H1 (cell line): ENCODE data around the gene DBX1. TPM values are rescaled to one million over a fixed set of nuclear protein-coding genes. Genes with fewer than 3 reads are reported as not detected.

Source experiments
- CTCF ChIA-PET: fragments of 300-600 bp; sonication (Branson Sonifier 250); formaldehyde crosslinking; loops from one replicate; lab custom pipeline; 2021; ENCODE audit not compliant: partially characterized antibody; lab: Charles Lee
- POLR2A ChIA-PET: fragments of 300-600 bp; sonication (Branson Sonifier 250); formaldehyde crosslinking; loops from one replicate; lab custom pipeline; 2021; ENCODE audit warnings: inconsistent platforms; ENCODE audit not compliant: partially characterized antibody; lab: Charles Lee
- DNase-seq, 2 experiments: peaks; one replicate each; pipeline versions ENCODE4 v3.0.0 to v3.0.0-alpha.2; 2010 to 2022; ENCODE audit warnings: low spot score in 2 of 2, low read depth in 1 of 2, mixed read lengths in 1 of 2
- FAIRE-seq: peaks from 2 replicates; lab custom pipeline; 2011; peaks lifted over from hg19 to GRCh38; lab: Jason Lieb, UNC
- H2AFZ ChIP-seq: 2 replicates; pipeline ENCODE4 v1.8.1; 2012; ENCODE audit warnings: low read length, inconsistent platforms
- H2AK5ac ChIP-seq: 2 replicates; pipeline ENCODE4 v1.6.1; 2013; ENCODE audit warnings: low read depth, low read length
- H2BK120ac ChIP-seq: replicated peaks from 2 replicates; pipeline ENCODE3; 2013; ENCODE audit warnings: low read depth, low read length, inconsistent platforms
- H2BK12ac ChIP-seq: 2 replicates; pipeline ENCODE4 v1.6.1; 2013; ENCODE audit warnings: low read depth, low read length
- H2BK15ac ChIP-seq: 2 replicates; pipeline ENCODE4 v1.6.1; 2013; ENCODE audit warnings: low read length
- H2BK20ac ChIP-seq: 2 replicates; pipeline ENCODE4 v1.6.1; 2013; ENCODE audit warnings: low read length
- H2BK5ac ChIP-seq: 2 replicates; pipeline ENCODE4 v1.6.1; 2013; ENCODE audit warnings: low read depth, low read length
- H3K14ac ChIP-seq: 2 replicates; pipeline ENCODE4 v1.6.1; 2013; ENCODE audit warnings: inconsistent platforms; ENCODE audit not compliant: insufficient read length
- H3K18ac ChIP-seq: 2 replicates; pipeline ENCODE4 v1.6.1; 2013; ENCODE audit warnings: low read length; ENCODE audit errors: extremely low read depth
- H3K23ac ChIP-seq: 2 replicates; pipeline ENCODE4 v1.6.1; 2013; ENCODE audit warnings: inconsistent platforms; ENCODE audit not compliant: insufficient read length
- H3K23me2 ChIP-seq: 2 replicates; pipeline ENCODE4 v1.6.1; 2013; ENCODE audit warnings: low read depth, low read length
- H3K27ac ChIP-seq: 2 replicates; pipeline ENCODE4 v1.6.1; 2011; ENCODE audit warnings: low read depth, low read length, inconsistent platforms
- H3K27me3 ChIP-seq, 4 experiments: replicated peaks in 1 of 4; 1 replicate in 1 of 4; 2 replicates in 3 of 4; pipeline versions ENCODE4 v1.6.1 to v1.8.1; 2011 to 2013; ENCODE audit warnings: low read length in 3 of 4, mild to moderate bottlenecking in 3 of 4, inconsistent platforms in 2 of 4, mixed read lengths in 2 of 4, moderate library complexity in 1 of 4; ENCODE audit not compliant: control insufficient read depth in 3 of 4, insufficient read depth in 3 of 4; ENCODE audit errors: extremely low read depth in 1 of 4
- H3K36me3 ChIP-seq, 4 experiments: 2 replicates each; pipeline versions ENCODE4 v1.6.1 to v1.8.1; 2011 to 2013; ENCODE audit warnings: mild to moderate bottlenecking in 4 of 4, low read length in 3 of 4, moderate library complexity in 2 of 4, control low read depth in 1 of 4, inconsistent platforms in 1 of 4; ENCODE audit not compliant: insufficient read depth in 4 of 4, control insufficient read depth in 2 of 4
- H3K4ac ChIP-seq: replicated peaks from 2 replicates; pipeline ENCODE3; 2013; ENCODE audit warnings: low read length, low read depth, mixed read lengths, inconsistent platforms; ENCODE audit not compliant: insufficient read length
- H3K4me1 ChIP-seq, 4 experiments: replicated peaks in 1 of 4; 1 replicate in 1 of 4; 2 replicates in 3 of 4; pipeline versions ENCODE4 v1.6.1 to v1.8.1; 2011 to 2013; ENCODE audit warnings: low read length in 3 of 4, inconsistent platforms in 2 of 4, mixed read lengths in 1 of 4; ENCODE audit not compliant: insufficient read depth in 4 of 4, control insufficient read depth in 3 of 4
- H3K4me2 ChIP-seq, 2 experiments: 2 replicates each; pipeline versions ENCODE4 v1.6.1 to v1.8.1; 2011 to 2013; ENCODE audit warnings: low read depth in 2 of 2, low read length in 2 of 2, control low read depth in 1 of 2, inconsistent platforms in 1 of 2, mild to moderate bottlenecking in 1 of 2; ENCODE audit not compliant: insufficient read depth in 1 of 2
- H3K4me3 ChIP-seq, 4 experiments: fragments of 200-600, 300-600 bp in 1 of 4; sonication (generic), shearing (Covaris generic), sonication (Bioruptor Twin) in 1 of 4; 2 replicates each; pipeline versions ENCODE4 v1.5.1 to v1.8.1; 2011 to 2016; ENCODE audit warnings: low read length in 4 of 4, low read depth in 3 of 4, control low read depth in 2 of 4, inconsistent platforms in 2 of 4, mild to moderate bottlenecking in 2 of 4, mixed read lengths in 1 of 4, moderate library complexity in 1 of 4; ENCODE audit not compliant: insufficient read depth in 2 of 4; ENCODE audit errors: extremely low read depth in 1 of 4
- H3K56ac ChIP-seq: replicated peaks from 2 replicates; pipeline ENCODE3; 2013; ENCODE audit warnings: low read depth, mild to moderate bottlenecking, mixed read lengths, low read length, inconsistent platforms; ENCODE audit not compliant: insufficient read length
- H3K79me1 ChIP-seq: 2 replicates; pipeline ENCODE4 v1.6.1; 2013; ENCODE audit warnings: low read depth, low read length, control low read depth
- H3K79me2 ChIP-seq, 2 experiments: 2 replicates each; pipeline versions ENCODE4 v1.6.1 to v1.8.1; 2012 to 2013; ENCODE audit warnings: low read length in 2 of 2, mild to moderate bottlenecking in 2 of 2, inconsistent platforms in 1 of 2; ENCODE audit not compliant: insufficient read depth in 2 of 2, control insufficient read depth in 1 of 2
- H3K9ac ChIP-seq, 4 experiments: replicated peaks in 1 of 4; 1 replicate in 1 of 4; 2 replicates in 3 of 4; pipeline versions ENCODE4 v1.6.1 to v1.8.1; 2011 to 2013; ENCODE audit warnings: low read depth in 3 of 4, low read length in 3 of 4, control low read depth in 2 of 4, mild to moderate bottlenecking in 2 of 4, moderate library complexity in 2 of 4, inconsistent platforms in 1 of 4; ENCODE audit errors: extremely low read depth in 1 of 4
- H3K9me3 ChIP-seq, 2 experiments: 2 replicates each; pipeline versions ENCODE4 v1.6.1 to v1.8.1; 2012 to 2013; ENCODE audit warnings: mild to moderate bottlenecking in 2 of 2, moderate library complexity in 2 of 2, control low read depth in 1 of 2, inconsistent platforms in 1 of 2, low read depth in 1 of 2, low read length in 1 of 2, mixed read lengths in 1 of 2; ENCODE audit not compliant: insufficient read depth in 2 of 2
- H4K20me1 ChIP-seq, 2 experiments: replicated peaks in 1 of 2; 2 replicates each; pipeline versions ENCODE3 to v1.8.1; 2011 to 2013; ENCODE audit warnings: inconsistent platforms in 2 of 2, low read length in 2 of 2, mild to moderate bottlenecking in 1 of 2; ENCODE audit not compliant: insufficient read depth in 2 of 2, control insufficient read depth in 1 of 2
- H4K5ac ChIP-seq: 2 replicates; pipeline ENCODE4 v1.6.1; 2013; ENCODE audit warnings: low read length, low read depth, mixed read lengths, inconsistent platforms; ENCODE audit not compliant: insufficient read length
- H4K8ac ChIP-seq: 2 replicates; pipeline ENCODE4 v1.8.0; 2013; ENCODE audit warnings: mild to moderate bottlenecking, moderate library complexity, low read length, inconsistent platforms; ENCODE audit not compliant: insufficient read depth; ENCODE audit errors: extremely low read depth
- H4K91ac ChIP-seq: replicated peaks from 2 replicates; pipeline ENCODE3; 2013; ENCODE audit warnings: low read length, mixed read lengths, inconsistent platforms; ENCODE audit not compliant: insufficient read length
- CBX5 ChIP-seq: fragments of 300-800, 300-1000 bp; sonication (generic); IDR thresholded peaks from 2 replicates; pipeline ENCODE4 v1.7.1; 2016; ENCODE audit warnings: antibody characterized with exemption, low read length, low read depth
- GTF2F1 ChIP-seq: IDR thresholded peaks from 2 replicates; pipeline ENCODE4 v1.6.1; 2012; ENCODE audit warnings: low read depth, low read length, improper control_type of control experiment, borderline replicate concordance
- JUN ChIP-seq: IDR thresholded peaks from 2 replicates; pipeline ENCODE4 v1.6.1; 2011; ENCODE audit warnings: low read depth, mild to moderate bottlenecking, improper control_type of control experiment, low read length
- RAD21 ChIP-seq, 2 experiments: IDR thresholded peaks in 1 of 2; conservative IDR thresholded peaks in 1 of 2; 2 replicates each; pipeline ENCODE4 v1.6.1; 2011; ENCODE audit warnings: low read depth in 2 of 2, low read length in 2 of 2, improper control_type of control experiment in 1 of 2, inconsistent platforms in 1 of 2, mild to moderate bottlenecking in 1 of 2, moderate library complexity in 1 of 2
- SIN3A ChIP-seq, 2 experiments: IDR thresholded peaks in 1 of 2; conservative IDR thresholded peaks in 1 of 2; 2 replicates each; pipeline ENCODE4 v1.6.1; 2011 to 2012; ENCODE audit warnings: low read length in 2 of 2, improper control_type of control experiment in 1 of 2, low read depth in 1 of 2, mild to moderate bottlenecking in 1 of 2
- SUZ12 ChIP-seq: fragments of 200-600 bp; sonication (generic); IDR thresholded peaks from 2 replicates; pipeline ENCODE4 v1.6.1; 2012; ENCODE audit warnings: mild to moderate bottlenecking, inconsistent platforms, low read length, moderate library complexity, mixed read lengths
- TAF7 ChIP-seq: optimal IDR thresholded peaks from 2 replicates; pipeline ENCODE3; 2011; ENCODE audit warnings: low read depth, mild to moderate bottlenecking, inconsistent platforms, low read length, moderate library complexity, borderline replicate concordance
- TCF12 ChIP-seq: IDR thresholded peaks from 2 replicates; pipeline ENCODE4 v1.6.1; 2011; ENCODE audit warnings: low read depth, mild to moderate bottlenecking, low read length
- WGBS, 2 experiments: shearing (Covaris generic) in 1 of 2; methylation state at CpG; one replicate each; pipeline versions ENCODE4 v1.1.6 to v1.1.7; 2013 to 2015; ENCODE audit warnings: low lambda C conversion rate in 2 of 2, mixed read lengths in 2 of 2, inconsistent platforms in 1 of 2, low coverage in 1 of 2, missing lambda C conversion rate in 1 of 2; ENCODE audit not compliant: insufficient replicate concordance in 2 of 2, insufficient coverage in 1 of 2, insufficient read length in 1 of 2; ENCODE audit errors: extremely low coverage in 1 of 2, missing lambda C conversion rate in 1 of 2; 5-methylcytosine and 5-hydroxymethylcytosine counted together
- polyA plus RNA-seq, 7 experiments: library from polyadenylated mRNA; depleted of rRNA in 3 of 7; stranded (reverse) in 5 of 7; unstranded in 2 of 7; fragments of >200 nt in 5 of 7; fragments of 200-250 nt in 2 of 7; gene quantifications; 1 replicate in 5 of 7; 2 replicates in 1 of 7; 4 replicates in 1 of 7; pipeline versions ENCODE4 v1.2.1 to v1.2.3, GENCODE V29; 2011 to 2013; ENCODE audit warnings: missing spikeins in 2 of 7, mixed read lengths in 2 of 7
- total RNA-seq: library from RNA; stranded (reverse); fragmentation: NEBNext Ultra II Directional; extraction: Animal tissue kit (Norgen Biotek cat#: 25700); gene quantifications from 2 replicates; pipeline ENCODE4 v1.2.1, GENCODE V29; 2021
- TF ChIP-seq, protein P1 (sequence below): IDR thresholded peaks from 2 replicates; pipeline ENCODE4 v1.6.1; 2011; ENCODE audit warnings: low read length, improper control_type of control experiment

Gene DBX1
- total and polyA plus RNA-seq, 2 of the 8 experiments (the other 6 are each of a cell fraction or from before 2014, with no cell fraction given): not detected

DNA sequence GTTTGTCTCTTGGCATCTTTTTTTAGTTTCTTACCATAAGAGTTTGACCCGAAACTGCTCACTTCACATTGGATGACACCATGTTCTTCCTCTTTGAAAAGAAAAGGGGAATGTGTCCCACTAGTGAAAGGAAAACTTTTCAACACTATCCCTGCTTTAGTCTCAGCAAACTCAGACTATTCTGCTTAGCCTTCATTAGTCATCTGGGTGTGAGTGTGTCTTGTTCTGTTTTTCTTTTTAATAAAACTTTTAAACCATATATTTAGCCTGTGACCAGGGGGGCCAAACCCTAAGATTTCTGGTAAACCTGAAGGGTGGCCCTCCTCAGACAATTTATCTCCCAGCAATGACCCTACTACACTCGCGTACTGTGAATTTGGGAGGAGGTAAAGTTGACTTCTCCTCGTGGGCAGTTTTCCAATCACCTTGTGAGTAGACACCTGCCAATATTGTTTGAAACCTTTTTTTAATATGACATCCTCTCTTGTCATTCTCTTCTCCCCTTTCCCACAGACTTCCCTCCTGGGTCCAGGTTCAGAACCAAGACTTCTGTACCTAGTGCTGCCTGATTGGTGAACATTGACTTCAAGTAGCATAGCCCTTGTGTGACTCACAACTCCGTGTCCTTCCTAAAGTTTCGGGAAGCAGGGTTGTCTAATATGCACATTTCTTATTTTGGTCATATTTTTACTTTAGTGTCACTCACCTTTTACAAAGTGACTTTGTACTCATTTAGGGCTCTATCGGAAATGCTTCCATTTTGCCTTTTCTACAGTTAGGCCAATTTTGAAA is 39.9 kb downstream of the DBX1 start:
- no peak overlapping the region for H2BK5ac ChIP-seq
- H4K8ac ChIP-seq: no peak overlapping the region
- TF ChIP-seq RAD21 (IDR thresholded peaks at IDR 0.05 in 1 of 2, conservative IDR thresholded peaks at IDR 0.05 in 1 of 2; ENCODE audit: low read depth in 2 of 2, low read length in 2 of 2) (no peak), CBX5 (no peak), GTF2F1 (no peak), SIN3A (conservative IDR thresholded peaks at IDR 0.05 in 1 of 2, IDR thresholded peaks at IDR 0.05 in 1 of 2; ENCODE audit: low read depth in 1 of 2, low read length in 2 of 2) (no peak), JUN (no peak), TAF7 (no peak), TCF12 (no peak), SUZ12 (no peak)
- TF ChIP-seq, protein P1, sequence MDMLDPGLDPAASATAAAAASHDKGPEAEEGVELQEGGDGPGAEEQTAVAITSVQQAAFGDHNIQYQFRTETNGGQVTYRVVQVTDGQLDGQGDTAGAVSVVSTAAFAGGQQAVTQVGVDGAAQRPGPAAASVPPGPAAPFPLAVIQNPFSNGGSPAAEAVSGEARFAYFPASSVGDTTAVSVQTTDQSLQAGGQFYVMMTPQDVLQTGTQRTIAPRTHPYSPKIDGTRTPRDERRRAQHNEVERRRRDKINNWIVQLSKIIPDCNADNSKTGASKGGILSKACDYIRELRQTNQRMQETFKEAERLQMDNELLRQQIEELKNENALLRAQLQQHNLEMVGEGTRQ: no peak
- no peaks in the 10 kb centered on the region for H3K79me2 ChIP-seq
- no peak overlapping the region for H2BK120ac ChIP-seq
- ChIA-PET CTCF (no interaction called here), POLR2A (no interaction called here)
- H3K79me1 ChIP-seq: 0 out of 2 replicates have a peak, but pooled peaks cover 2% of the 10 kb centered on the region
- H3K4me3 ChIP-seq: no peak overlapping the region
- no peak overlapping the region for H3K4me2 ChIP-seq
- H3K9ac ChIP-seq: no peak overlapping the region
- no peak overlapping the region for H3K18ac ChIP-seq
- no peak overlapping the region for H2BK12ac ChIP-seq
- no peak overlapping the region for H3K23ac ChIP-seq
- H3K4me1 ChIP-seq: no peaks in the 10 kb centered on the region
- H2AK5ac ChIP-seq: no peak overlapping the region
- peaks cover 4 to 38% (median 28%) of the 10 kb centered on the region in 4 experiments; a peak in 7 of 8 replicates for H3K36me3 ChIP-seq
- no peaks in the 10 kb centered on the region for H3K23me2 ChIP-seq
- H3K27me3 ChIP-seq: no peaks in the 10 kb centered on the region
- DNase-seq: no peak
- H3K4ac ChIP-seq: no peak overlapping the region
- H2BK15ac ChIP-seq: no peak overlapping the region
- no peaks in the 10 kb centered on the region for H3K9me3 ChIP-seq
- FAIRE-seq: no peak
- H4K20me1 ChIP-seq: peaks cover 2% of the 10 kb centered on the region in 2 experiments
- H3K14ac ChIP-seq: no peak overlapping the region
- no peak overlapping the region for H4K5ac ChIP-seq
- H4K91ac ChIP-seq: no peak overlapping the region
- no peak overlapping the region for H2BK20ac ChIP-seq
- no peak overlapping the region for H3K56ac ChIP-seq
- 91% methylated on average over 7 of the region's 7 CpGs; no CpG with 5 or more reads in 1 of the 2 experiments for WGBS, 2 experiments
- H3K27ac ChIP-seq: no peak overlapping the region
- no peak overlapping the region for H2AFZ ChIP-seq
